Neural cell (in vitro differentiated cells): ENCODE data around the gene SCYL3.

ENCODE experiments used
- EP300 ChIP-seq: fragments of 450-650 bp; conservative IDR thresholded peaks from 2 replicates; pipeline ENCODE4 v1.6.1; 2014; ENCODE audit warnings: antibody characterized with exemption, mild to moderate bottlenecking, moderate library complexity; ENCODE audit not compliant: poor library complexity, severe bottlenecking
- EZH2 ChIP-seq: fragments of 200-600, 300-800 bp; shearing (Covaris generic), sonication (generic); IDR thresholded peaks from 2 replicates; pipeline ENCODE4 v1.6.1; 2014; ENCODE audit warnings: antibody characterized with exemption, low read length, borderline replicate concordance, mild to moderate bottlenecking; ENCODE audit not compliant: insufficient read depth, poor library complexity, severe bottlenecking
- MXI1 ChIP-seq: fragments of 450-650 bp; conservative IDR thresholded peaks from 2 replicates; pipeline ENCODE4 v1.6.1; 2014; ENCODE audit warnings: antibody characterized with exemption, mild to moderate bottlenecking; ENCODE audit not compliant: poor library complexity, severe bottlenecking
- SMC3 ChIP-seq: fragments of 450-650 bp; conservative IDR thresholded peaks from 2 replicates; pipeline ENCODE4 v1.6.1; 2014; ENCODE audit warnings: antibody characterized with exemption, mild to moderate bottlenecking, moderate library complexity; ENCODE audit not compliant: poor library complexity
- TAF1 ChIP-seq: IDR thresholded peaks from 2 replicates; pipeline ENCODE4 v1.6.1; 2012; ENCODE audit warnings: low read depth
- TF ChIP-seq, protein P1 (sequence below): fragments of 450-650 bp; IDR thresholded peaks from 2 replicates; pipeline ENCODE4 v1.5.1; 2014; ENCODE audit warnings: antibody characterized with exemption, mild to moderate bottlenecking, moderate library complexity; ENCODE audit not compliant: poor library complexity, severe bottlenecking
- TF ChIP-seq, protein P2 (sequence below): IDR thresholded peaks from 2 replicates; pipeline ENCODE4 v1.6.1; 2012; ENCODE audit warnings: borderline replicate concordance

DNA sequence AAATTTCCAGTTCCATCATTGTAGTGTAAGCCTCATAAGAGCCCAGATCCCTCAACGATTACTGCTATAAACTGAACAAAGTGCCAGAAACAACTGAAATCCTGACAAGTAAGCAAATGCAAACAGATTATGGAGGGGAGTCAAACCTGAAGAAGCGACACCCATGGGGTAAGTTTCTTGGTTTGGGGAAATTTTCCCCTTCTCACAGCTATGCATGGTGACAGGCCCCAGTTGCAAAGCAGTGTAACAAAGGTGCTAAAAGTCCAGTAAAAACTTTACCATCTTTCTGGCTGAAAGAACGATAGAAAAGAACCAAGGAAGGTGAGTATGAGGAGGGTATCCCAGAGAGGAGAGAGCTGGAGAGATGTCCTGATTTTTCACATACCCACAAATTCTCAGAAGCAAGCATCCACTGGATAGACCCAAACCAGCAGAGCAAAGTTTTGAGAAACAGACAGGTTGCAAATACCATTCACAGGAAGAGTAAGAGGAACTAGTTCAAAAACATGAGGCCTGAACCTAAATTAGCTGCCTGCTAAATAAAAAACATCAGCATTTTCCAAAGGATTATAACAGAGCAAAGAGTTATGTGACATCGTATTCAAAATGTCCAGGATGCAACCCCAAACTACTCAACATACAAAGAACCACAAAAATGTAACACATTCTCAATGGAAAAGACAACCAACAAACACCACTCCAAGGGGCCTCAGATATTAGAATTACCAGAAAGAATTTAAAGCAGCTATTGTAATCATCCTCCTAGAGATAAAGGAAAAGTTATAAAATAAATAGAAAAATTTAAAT is 14.5 kb downstream of the SCYL3 start:
- TF ChIP-seq, protein P1, sequence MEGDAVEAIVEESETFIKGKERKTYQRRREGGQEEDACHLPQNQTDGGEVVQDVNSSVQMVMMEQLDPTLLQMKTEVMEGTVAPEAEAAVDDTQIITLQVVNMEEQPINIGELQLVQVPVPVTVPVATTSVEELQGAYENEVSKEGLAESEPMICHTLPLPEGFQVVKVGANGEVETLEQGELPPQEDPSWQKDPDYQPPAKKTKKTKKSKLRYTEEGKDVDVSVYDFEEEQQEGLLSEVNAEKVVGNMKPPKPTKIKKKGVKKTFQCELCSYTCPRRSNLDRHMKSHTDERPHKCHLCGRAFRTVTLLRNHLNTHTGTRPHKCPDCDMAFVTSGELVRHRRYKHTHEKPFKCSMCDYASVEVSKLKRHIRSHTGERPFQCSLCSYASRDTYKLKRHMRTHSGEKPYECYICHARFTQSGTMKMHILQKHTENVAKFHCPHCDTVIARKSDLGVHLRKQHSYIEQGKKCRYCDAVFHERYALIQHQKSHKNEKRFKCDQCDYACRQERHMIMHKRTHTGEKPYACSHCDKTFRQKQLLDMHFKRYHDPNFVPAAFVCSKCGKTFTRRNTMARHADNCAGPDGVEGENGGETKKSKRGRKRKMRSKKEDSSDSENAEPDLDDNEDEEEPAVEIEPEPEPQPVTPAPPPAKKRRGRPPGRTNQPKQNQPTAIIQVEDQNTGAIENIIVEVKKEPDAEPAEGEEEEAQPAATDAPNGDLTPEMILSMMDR = no peak
- TF ChIP-seq MXI1 (no peak), EP300 (no peak), SMC3 (no peak), EZH2 (no peak), TAF1 (no peak)
- TF ChIP-seq, protein P2, sequence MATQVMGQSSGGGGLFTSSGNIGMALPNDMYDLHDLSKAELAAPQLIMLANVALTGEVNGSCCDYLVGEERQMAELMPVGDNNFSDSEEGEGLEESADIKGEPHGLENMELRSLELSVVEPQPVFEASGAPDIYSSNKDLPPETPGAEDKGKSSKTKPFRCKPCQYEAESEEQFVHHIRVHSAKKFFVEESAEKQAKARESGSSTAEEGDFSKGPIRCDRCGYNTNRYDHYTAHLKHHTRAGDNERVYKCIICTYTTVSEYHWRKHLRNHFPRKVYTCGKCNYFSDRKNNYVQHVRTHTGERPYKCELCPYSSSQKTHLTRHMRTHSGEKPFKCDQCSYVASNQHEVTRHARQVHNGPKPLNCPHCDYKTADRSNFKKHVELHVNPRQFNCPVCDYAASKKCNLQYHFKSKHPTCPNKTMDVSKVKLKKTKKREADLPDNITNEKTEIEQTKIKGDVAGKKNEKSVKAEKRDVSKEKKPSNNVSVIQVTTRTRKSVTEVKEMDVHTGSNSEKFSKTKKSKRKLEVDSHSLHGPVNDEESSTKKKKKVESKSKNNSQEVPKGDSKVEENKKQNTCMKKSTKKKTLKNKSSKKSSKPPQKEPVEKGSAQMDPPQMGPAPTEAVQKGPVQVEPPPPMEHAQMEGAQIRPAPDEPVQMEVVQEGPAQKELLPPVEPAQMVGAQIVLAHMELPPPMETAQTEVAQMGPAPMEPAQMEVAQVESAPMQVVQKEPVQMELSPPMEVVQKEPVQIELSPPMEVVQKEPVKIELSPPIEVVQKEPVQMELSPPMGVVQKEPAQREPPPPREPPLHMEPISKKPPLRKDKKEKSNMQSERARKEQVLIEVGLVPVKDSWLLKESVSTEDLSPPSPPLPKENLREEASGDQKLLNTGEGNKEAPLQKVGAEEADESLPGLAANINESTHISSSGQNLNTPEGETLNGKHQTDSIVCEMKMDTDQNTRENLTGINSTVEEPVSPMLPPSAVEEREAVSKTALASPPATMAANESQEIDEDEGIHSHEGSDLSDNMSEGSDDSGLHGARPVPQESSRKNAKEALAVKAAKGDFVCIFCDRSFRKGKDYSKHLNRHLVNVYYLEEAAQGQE = no peak
